ENCODE measurements around the gene SLC24A4. TPM values are rescaled to one million over a fixed set of nuclear protein-coding genes. Genes with fewer than 3 reads are reported as not detected.

SLC24A4 gene
- total and polyA plus RNA-seq, 2 donors (not counting 3 experiments of a cell fraction or from before 2014, with no cell fraction given): 0.07 to 0.08 TPM

DNA sequence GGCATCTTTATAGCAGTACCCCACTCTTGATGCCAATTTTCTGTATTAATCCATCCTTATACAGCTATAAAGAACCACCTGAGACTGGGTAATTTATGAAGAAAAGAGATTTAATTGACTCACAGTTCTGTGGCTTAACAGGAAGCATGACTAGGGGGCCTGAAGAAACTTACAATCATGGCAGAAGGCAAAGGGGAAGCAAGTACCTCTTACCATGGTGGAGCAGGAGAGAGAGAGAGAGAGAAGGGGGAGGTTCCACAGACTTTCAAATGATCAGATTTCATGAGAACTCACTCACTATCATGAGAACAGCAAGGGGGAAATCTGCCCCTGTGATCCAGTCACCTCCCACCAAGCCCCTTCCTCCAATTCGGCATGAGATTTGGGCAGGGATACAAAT lies 84.4 kb downstream of the SLC24A4 start:
- intact Hi-C loops (cut with micrococcal nuclease) (no loop called here), dilution Hi-C loops (cut with MboI; ENCODE audit: extremely low pct_ligation_motif_present, low sequenced_read_pairs) (no loop called here)
- no peaks in the 10 kb centered on the region for H4K20me1 ChIP-seq (replicated peaks; ENCODE audit: control insufficient read depth, extremely low read depth, insufficient read depth, low read length)
- H3K36me3 ChIP-seq (ENCODE audit: control insufficient read depth in 2 of 2, extremely low read depth in 1 of 2, insufficient read depth in 2 of 2, low read length in 2 of 2): no peaks in the 10 kb centered on the region
- H3K9ac ChIP-seq (replicated peaks; ENCODE audit: extremely low read depth, insufficient read depth, low read length): no peak overlapping the region
- no peak overlapping the region for H2AFZ ChIP-seq (ENCODE audit: low read depth, low read length)
- ChIA-PET CTCF (no interaction called here), POLR2A (no interaction called here)
- peaks cover 6% of the 10 kb centered on the region for H3K4me1 ChIP-seq (ENCODE audit: control insufficient read depth, extremely low read depth, insufficient read depth, low read length)
- H3K4me3 ChIP-seq (replicated peaks in 1 of 3; ENCODE audit: insufficient read depth in 1 of 3, low read depth in 1 of 3, low read length in 3 of 3): no peak overlapping the region
- DNase-seq (ENCODE audit: low read depth, low spot score) (no peak), FAIRE-seq (no peak)
- H3K9me1 ChIP-seq (replicated peaks; ENCODE audit: control insufficient read depth, extremely low read depth, insufficient read depth, low read length): no peaks in the 10 kb centered on the region
- H3K79me2 ChIP-seq (ENCODE audit: control insufficient read depth, insufficient read depth, low read length): no peaks in the 10 kb centered on the region
- H3K9me3 ChIP-seq (replicated peaks; ENCODE audit: control insufficient read depth, insufficient read depth, low read length): no peaks in the 10 kb centered on the region
- no TSS peak for BruUV-seq (replicated peaks)
- H3K27ac ChIP-seq (ENCODE audit: insufficient read depth, low read depth, low read length): no peak overlapping the region
- no peak overlapping the region for H3K4me2 ChIP-seq (ENCODE audit: insufficient read depth, low read length)
- TF ChIP-seq JUN (IDR thresholded peaks at IDR 0.05; ENCODE audit: borderline replicate concordance, insufficient read depth, insufficient read length, low read depth) (no peak), GATA2 (IDR thresholded peaks at IDR 0.05; ENCODE audit: insufficient read depth, insufficient read length, low read depth, low read length) (no peak), MYC (IDR thresholded peaks at IDR 0.05; ENCODE audit: low read depth, low read length) (no peak), FOS (IDR thresholded peaks at IDR 0.05; ENCODE audit: borderline replicate concordance, insufficient read depth, low read length) (no peak)
- TF ChIP-seq, protein P1, sequence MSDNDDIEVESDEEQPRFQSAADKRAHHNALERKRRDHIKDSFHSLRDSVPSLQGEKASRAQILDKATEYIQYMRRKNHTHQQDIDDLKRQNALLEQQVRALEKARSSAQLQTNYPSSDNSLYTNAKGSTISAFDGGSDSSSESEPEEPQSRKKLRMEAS (IDR thresholded peaks at IDR 0.05; ENCODE audit: insufficient read depth, insufficient read length): no peak
- no peaks in the 10 kb centered on the region for H3K27me3 ChIP-seq (ENCODE audit: control insufficient read depth in 2 of 2, insufficient read depth in 2 of 2, low read length in 2 of 2)

DNA sequence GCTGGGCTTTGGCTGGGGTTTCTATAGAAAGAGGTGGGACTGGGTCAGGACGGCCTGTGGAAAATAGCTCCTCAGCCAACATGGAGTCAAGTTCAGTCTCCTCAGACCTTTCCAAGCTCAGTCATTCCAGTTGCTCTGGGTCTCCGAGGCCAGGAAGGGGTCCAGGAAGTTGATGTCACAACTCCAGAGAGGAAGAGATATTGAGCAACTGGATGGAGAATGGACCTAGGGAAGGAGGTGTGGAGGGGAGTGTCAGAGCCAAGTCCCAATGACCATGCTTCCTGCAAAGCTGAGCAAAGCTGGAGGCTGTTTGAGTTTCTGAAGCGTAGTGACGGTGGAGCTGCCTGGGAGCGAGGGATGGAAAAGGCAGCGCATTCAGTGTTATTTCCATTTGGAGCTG lies 86.1 kb downstream of the SLC24A4 start:
- no peak overlapping the region for H3K4me2 ChIP-seq (ENCODE audit: insufficient read depth, low read length)
- no peaks in the 10 kb centered on the region for H3K36me3 ChIP-seq (ENCODE audit: control insufficient read depth in 2 of 2, extremely low read depth in 1 of 2, insufficient read depth in 2 of 2, low read length in 2 of 2)
- peak overlapping the region; percentile 32 for H2AFZ ChIP-seq (ENCODE audit: low read depth, low read length)
- no peak for DNase-seq (ENCODE audit: low read depth, low spot score)
- POLR2A ChIA-PET: no interaction called here
- CTCF ChIA-PET: interaction anchor here (1.4 kb wide), 1 partner anchor 278 kb away, joined by 3 read pairs; no protein-coding TSS in a partner anchor
- H3K4me1 ChIP-seq (ENCODE audit: control insufficient read depth, extremely low read depth, insufficient read depth, low read length): peaks cover 6% of the 10 kb centered on the region
- FAIRE-seq: no peak
- TF ChIP-seq, protein P1 (IDR thresholded peaks at IDR 0.05; ENCODE audit: insufficient read depth, insufficient read length): no peak
- TF ChIP-seq, protein P2, sequence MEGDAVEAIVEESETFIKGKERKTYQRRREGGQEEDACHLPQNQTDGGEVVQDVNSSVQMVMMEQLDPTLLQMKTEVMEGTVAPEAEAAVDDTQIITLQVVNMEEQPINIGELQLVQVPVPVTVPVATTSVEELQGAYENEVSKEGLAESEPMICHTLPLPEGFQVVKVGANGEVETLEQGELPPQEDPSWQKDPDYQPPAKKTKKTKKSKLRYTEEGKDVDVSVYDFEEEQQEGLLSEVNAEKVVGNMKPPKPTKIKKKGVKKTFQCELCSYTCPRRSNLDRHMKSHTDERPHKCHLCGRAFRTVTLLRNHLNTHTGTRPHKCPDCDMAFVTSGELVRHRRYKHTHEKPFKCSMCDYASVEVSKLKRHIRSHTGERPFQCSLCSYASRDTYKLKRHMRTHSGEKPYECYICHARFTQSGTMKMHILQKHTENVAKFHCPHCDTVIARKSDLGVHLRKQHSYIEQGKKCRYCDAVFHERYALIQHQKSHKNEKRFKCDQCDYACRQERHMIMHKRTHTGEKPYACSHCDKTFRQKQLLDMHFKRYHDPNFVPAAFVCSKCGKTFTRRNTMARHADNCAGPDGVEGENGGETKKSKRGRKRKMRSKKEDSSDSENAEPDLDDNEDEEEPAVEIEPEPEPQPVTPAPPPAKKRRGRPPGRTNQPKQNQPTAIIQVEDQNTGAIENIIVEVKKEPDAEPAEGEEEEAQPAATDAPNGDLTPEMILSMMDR (IDR thresholded peaks at IDR 0.05; ENCODE audit: extremely low read depth in 1 of 2, insufficient read depth in 1 of 2, low read depth in 1 of 2, low read length in 2 of 2): no peak
- TF ChIP-seq JUN (IDR thresholded peaks at IDR 0.05; ENCODE audit: borderline replicate concordance, insufficient read depth, insufficient read length, low read depth) (no peak), EZH2 (IDR thresholded peaks at IDR 0.05; ENCODE audit: borderline replicate concordance, low read depth, low read length, severe bottlenecking) (no peak), POLR2AphosphoS5 (IDR thresholded peaks at IDR 0.05; ENCODE audit: insufficient read depth, low read depth, low read length) (no peak), POLR2A (IDR thresholded peaks at IDR 0.05; ENCODE audit: low read depth, low read length) (no peak), FOS (IDR thresholded peaks at IDR 0.05; ENCODE audit: borderline replicate concordance, insufficient read depth, low read length) (no peak), GATA2 (IDR thresholded peaks at IDR 0.05; ENCODE audit: insufficient read depth, insufficient read length, low read depth, low read length) (no peak), MYC (IDR thresholded peaks at IDR 0.05; ENCODE audit: low read depth, low read length) (no peak)
- no peak overlapping the region for H3K4me3 ChIP-seq (replicated peaks in 1 of 3; ENCODE audit: insufficient read depth in 1 of 3, low read depth in 1 of 3, low read length in 3 of 3)
- H3K9me1 ChIP-seq (replicated peaks; ENCODE audit: control insufficient read depth, extremely low read depth, insufficient read depth, low read length): no peaks in the 10 kb centered on the region
- H3K9me3 ChIP-seq (replicated peaks; ENCODE audit: control insufficient read depth, insufficient read depth, low read length): no peaks in the 10 kb centered on the region
- H4K20me1 ChIP-seq (replicated peaks; ENCODE audit: control insufficient read depth, extremely low read depth, insufficient read depth, low read length): no peaks in the 10 kb centered on the region
- H3K27me3 ChIP-seq (ENCODE audit: control insufficient read depth in 2 of 2, insufficient read depth in 2 of 2, low read length in 2 of 2): no peaks in the 10 kb centered on the region
- no peak overlapping the region for H3K27ac ChIP-seq (ENCODE audit: insufficient read depth, low read depth, low read length)
- intact Hi-C loops (cut with micrococcal nuclease): no loop called here
- dilution Hi-C loops (cut with MboI; ENCODE audit: extremely low pct_ligation_motif_present, low sequenced_read_pairs): no loop called here
- H3K79me2 ChIP-seq (ENCODE audit: control insufficient read depth, insufficient read depth, low read length): no peaks in the 10 kb centered on the region
- no peak overlapping the region for H3K9ac ChIP-seq (replicated peaks; ENCODE audit: extremely low read depth, insufficient read depth, low read length)
- BruUV-seq (replicated peaks): no TSS peak

All from endothelial cell of umbilical vein (primary cell).